ENCODE measurements around the gene CYP2W1. TPM values are rescaled to one million over a fixed set of nuclear protein-coding genes. Genes with fewer than 3 reads are reported as not detected.

The CYP2W1 gene, protein sequence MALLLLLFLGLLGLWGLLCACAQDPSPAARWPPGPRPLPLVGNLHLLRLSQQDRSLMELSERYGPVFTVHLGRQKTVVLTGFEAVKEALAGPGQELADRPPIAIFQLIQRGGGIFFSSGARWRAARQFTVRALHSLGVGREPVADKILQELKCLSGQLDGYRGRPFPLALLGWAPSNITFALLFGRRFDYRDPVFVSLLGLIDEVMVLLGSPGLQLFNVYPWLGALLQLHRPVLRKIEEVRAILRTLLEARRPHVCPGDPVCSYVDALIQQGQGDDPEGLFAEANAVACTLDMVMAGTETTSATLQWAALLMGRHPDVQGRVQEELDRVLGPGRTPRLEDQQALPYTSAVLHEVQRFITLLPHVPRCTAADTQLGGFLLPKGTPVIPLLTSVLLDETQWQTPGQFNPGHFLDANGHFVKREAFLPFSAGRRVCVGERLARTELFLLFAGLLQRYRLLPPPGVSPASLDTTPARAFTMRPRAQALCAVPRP
- total RNA-seq (not detected in 2 replicates), polyA plus RNA-seq (not detected in 2 replicates), polyA minus RNA-seq (not detected in 2 replicates), Bru-seq, nascent RNA (not detected), BruChase-seq, experiment 1, labeled RNA remaining after a 6-hour chase (not detected), BruChase-seq, experiment 2, labeled RNA remaining after a 2-hour chase (not detected)
- not detected in 2 replicates for polyA plus RNA-seq (2011; cell fraction: cytosol; rRNA removed)
- polyA plus RNA-seq (2011; cell fraction: nucleus; rRNA removed): not detected in 2 replicates
- 0.08 TPM in 1 of 2 replicates, not detected in the other for polyA plus RNA-seq (2012)
- not detected for polyA minus RNA-seq (2011; cell fraction: cytosol; rRNA and poly(A)+ RNA removed)
- not detected in 2 replicates for polyA minus RNA-seq (2011; cell fraction: nucleus; rRNA and poly(A)+ RNA removed)
- long read RNA-seq: 0 reads

DNA sequence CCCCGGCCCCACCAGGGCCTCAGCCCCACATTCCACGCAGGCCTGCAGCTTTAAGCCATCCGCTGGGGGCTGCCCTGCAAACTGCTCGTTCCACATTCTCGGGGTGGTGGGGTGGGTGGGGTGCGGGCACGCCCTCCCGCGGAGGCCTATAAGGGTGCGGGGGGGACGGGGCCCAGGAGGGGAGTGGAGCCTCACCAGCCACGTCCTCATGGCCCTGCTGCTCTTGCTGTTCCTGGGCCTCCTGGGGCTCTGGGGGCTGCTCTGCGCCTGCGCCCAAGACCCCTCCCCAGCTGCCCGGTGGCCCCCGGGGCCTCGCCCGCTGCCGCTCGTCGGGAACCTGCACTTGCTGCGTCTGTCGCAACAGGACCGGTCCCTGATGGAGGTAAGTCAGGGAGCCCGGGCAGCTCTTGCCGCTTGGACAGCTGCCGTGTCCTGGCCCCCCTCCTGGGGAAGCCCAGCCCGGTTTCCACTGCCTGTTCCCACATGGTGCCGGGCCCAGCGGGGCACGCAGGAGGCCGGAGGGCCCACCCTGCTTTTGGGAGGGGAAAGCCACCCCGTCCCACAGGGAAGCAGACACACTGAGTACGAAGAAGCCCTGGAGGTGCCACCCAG is at the start of gene CYP2W1:
TSS of gene CYP2W1 (plus strand) at position 178 of the 612 bp plus-strand sequence. CDS start at position 209, 31 bp downstream.
- TF ChIP-seq EZH2 (IDR thresholded peaks at IDR 0.05; ENCODE audit: borderline replicate concordance, low read depth, low read length, severe bottlenecking) (no peak), FOS (IDR thresholded peaks at IDR 0.05; ENCODE audit: borderline replicate concordance, insufficient read depth, low read length) (no peak)
- H3K4me1 ChIP-seq (ENCODE audit: control insufficient read depth, extremely low read depth, insufficient read depth, low read length): no peaks in the 10 kb centered on the region
- no peak within 1 kb of the TSS for H3K4me3 ChIP-seq (replicated peaks in 1 of 3; ENCODE audit: insufficient read depth in 1 of 3, low read depth in 1 of 3, low read length in 3 of 3)
- no peak within 1 kb of the TSS for H3K4me2 ChIP-seq (ENCODE audit: insufficient read depth, low read length)
- dilution Hi-C loops (cut with MboI; ENCODE audit: extremely low pct_ligation_motif_present, low sequenced_read_pairs) (no loop called here), intact Hi-C loops (cut with micrococcal nuclease) (no loop called here)
- H3K9me1 ChIP-seq (replicated peaks; ENCODE audit: control insufficient read depth, extremely low read depth, insufficient read depth, low read length): no peaks in the 10 kb centered on the region
- ChIA-PET CTCF (interaction anchor here (0.6 to 1.5 kb wide), 3 partner anchors 10 to 85 kb away, joined by 3 to 5 read pairs (median 4); no protein-coding TSS in a partner anchor), POLR2A (interaction anchor here (0.6 kb wide), 1 partner anchor 13 kb away, joined by 4 read pairs; no protein-coding TSS in a partner anchor)
- no peak within 1 kb of the TSS for H3K27ac ChIP-seq (ENCODE audit: insufficient read depth, low read depth, low read length)
- H3K27me3 ChIP-seq (ENCODE audit: control insufficient read depth in 2 of 2, insufficient read depth in 2 of 2, low read length in 2 of 2): no peaks in the 10 kb centered on the region
- H3K79me2 ChIP-seq (ENCODE audit: control insufficient read depth, insufficient read depth, low read length): no peaks in the 10 kb centered on the region
- no peak within 1 kb of the TSS for H2AFZ ChIP-seq (ENCODE audit: low read depth, low read length)
- no peak for FAIRE-seq
- BruUV-seq (replicated peaks): no TSS peak
- no peak within 1 kb of the TSS for H3K9ac ChIP-seq (replicated peaks; ENCODE audit: extremely low read depth, insufficient read depth, low read length)
- no peaks in the 10 kb centered on the region for H4K20me1 ChIP-seq (replicated peaks; ENCODE audit: control insufficient read depth, extremely low read depth, insufficient read depth, low read length)
- no peaks in the 10 kb centered on the region for H3K9me3 ChIP-seq (replicated peaks; ENCODE audit: control insufficient read depth, insufficient read depth, low read length)
- no peak for DNase-seq (ENCODE audit: low read depth, low spot score)
- no peaks in the 10 kb centered on the region for H3K36me3 ChIP-seq (ENCODE audit: control insufficient read depth in 2 of 2, extremely low read depth in 1 of 2, insufficient read depth in 2 of 2, low read length in 2 of 2)

Measured in endothelial cell of umbilical vein (primary cell).